IPS DF 6.9 (cell line): ENCODE results near the gene CDPF1.
A peak's percentile ranks its signal among the peaks of the same experiment; 100 is the strongest.

ENCODE experiments used
- DNase-seq: peaks from one replicate; pipeline ENCODE4 v3.0.0-alpha.2; 2013; ENCODE audit warnings: low read depth, low spot score
- H3K27ac ChIP-seq: one replicate; pipeline ENCODE4 v1.5.1; 2013; ENCODE audit warnings: low read length, control low read depth
- H3K27me3 ChIP-seq: 2 replicates; pipeline ENCODE4 v1.6.1; 2013; ENCODE audit warnings: mild to moderate bottlenecking, low read length; ENCODE audit not compliant: control insufficient read depth, insufficient read depth
- H3K36me3 ChIP-seq: 2 replicates; pipeline ENCODE4 v1.6.1; 2013; ENCODE audit warnings: low read length; ENCODE audit not compliant: control insufficient read depth, insufficient read depth
- H3K4me1 ChIP-seq: 2 replicates; pipeline ENCODE4 v1.6.1; 2013; ENCODE audit warnings: low read length; ENCODE audit not compliant: control insufficient read depth, insufficient read depth
- H3K4me3 ChIP-seq: 2 replicates; pipeline ENCODE4 v1.5.1; 2013; ENCODE audit warnings: mild to moderate bottlenecking, low read length
- H3K9me3 ChIP-seq: 2 replicates; pipeline ENCODE4 v1.6.1; 2013; ENCODE audit warnings: low read length, inconsistent platforms; ENCODE audit not compliant: control insufficient read depth, insufficient read depth
- WGBS: extraction: QIAGEN DNeasy Blood & Tissue Kit; methylation state at CpG from one replicate; pipeline ENCODE4 v1.1.7; 2013; ENCODE audit warnings: mixed read lengths, missing lambda C conversion rate; ENCODE audit not compliant: insufficient read length, insufficient coverage; 5-methylcytosine and 5-hydroxymethylcytosine counted together

Gene CDPF1, protein sequence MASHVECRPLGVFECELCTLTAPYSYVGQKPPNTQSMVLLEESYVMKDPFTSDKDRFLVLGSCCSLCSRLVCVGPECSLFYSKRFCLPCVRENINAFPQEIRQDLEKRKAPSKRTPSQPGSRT

DNA sequence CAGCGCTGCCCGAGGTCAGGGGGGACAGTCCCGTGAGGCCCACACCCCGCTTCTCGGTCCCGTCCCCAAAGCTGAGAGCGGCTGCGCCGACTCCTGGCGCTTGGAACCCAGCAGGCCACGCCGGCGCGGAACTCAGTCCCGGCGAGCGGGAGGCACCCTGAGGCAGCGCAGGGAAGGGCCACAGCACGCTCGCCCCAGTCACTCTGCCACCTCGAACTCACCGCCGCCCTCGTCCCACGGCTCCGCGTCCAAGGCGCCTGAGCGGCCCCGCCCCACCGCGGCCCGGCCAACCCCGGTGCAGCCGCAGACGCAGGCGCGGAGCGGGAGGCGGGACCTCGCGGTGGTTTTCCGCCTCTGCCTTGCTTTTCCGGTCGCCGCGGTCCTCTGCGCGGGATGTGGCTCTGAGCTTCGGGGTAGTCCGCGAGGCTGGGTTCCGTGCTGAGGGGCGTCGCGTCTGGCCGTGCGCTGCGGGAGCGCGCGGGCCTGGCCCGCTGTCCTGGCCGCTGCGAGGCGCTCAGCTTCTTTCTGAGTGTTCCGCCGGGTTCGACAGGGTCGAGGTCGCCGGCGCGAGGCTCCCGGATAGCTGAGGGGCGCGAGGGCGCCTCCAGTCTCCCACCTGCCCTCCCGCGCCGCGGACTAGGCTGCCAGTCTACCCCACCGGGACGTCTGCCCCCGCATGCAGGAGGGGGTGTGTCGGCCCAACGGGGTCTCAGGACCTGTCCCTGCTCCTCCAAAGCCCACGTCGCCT, at the start of gene CDPF1:
CDPF1 (minus strand) TSS at position 259 of the 748 bp plus-strand sequence. CDS start 2,009 bp downstream, outside the sequence.
- Histone ChIP-seq H3K36me3 (no peaks in the 10 kb centered on the region), H3K4me1 (no peaks in the 10 kb centered on the region; the same call in 1 of the 2 replicates), H3K9me3 (no peaks in the 10 kb centered on the region), H3K27ac (no peak within 1 kb of the TSS), H3K27me3 (0 out of 2 replicates have a peak, but pooled peaks cover 3% of the 10 kb centered on the region), H3K4me3 (peak within 1 kb of the TSS; percentile 55)
- DNase-seq = no peak
- WGBS = no CpG with 5 or more reads among the region's 89 CpGs

DNA sequence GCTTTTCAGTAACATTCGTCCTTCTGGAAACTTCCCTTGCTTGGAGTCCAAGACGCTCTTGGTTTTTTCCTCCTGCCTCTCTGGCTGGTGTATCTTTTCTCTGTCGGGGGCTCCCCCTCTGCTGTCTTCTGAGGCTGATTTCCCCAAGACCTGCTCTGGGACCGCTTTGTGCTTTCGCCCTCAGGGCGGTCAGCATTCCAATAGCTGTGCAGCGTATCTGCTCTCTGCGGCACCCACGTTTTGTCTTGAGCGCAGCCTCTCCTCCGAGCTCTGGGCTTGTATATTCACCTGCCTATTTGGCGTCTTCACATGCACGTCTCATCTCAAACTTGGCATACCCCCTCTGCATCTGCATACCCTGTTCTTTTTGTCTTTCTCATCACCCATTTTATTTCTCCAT, 49.0 kb upstream of the CDPF1 start:
- no peak for DNase-seq
- Histone ChIP-seq H3K4me3 (no peak overlapping the region), H3K27ac (no peak overlapping the region), H3K4me1 (no peaks in the 10 kb centered on the region), H3K9me3 (no peaks in the 10 kb centered on the region), H3K36me3 (peaks cover 13% of the 10 kb centered on the region), H3K27me3 (no peaks in the 10 kb centered on the region)
- WGBS = no CpG with 5 or more reads among the region's 13 CpGs

DNA sequence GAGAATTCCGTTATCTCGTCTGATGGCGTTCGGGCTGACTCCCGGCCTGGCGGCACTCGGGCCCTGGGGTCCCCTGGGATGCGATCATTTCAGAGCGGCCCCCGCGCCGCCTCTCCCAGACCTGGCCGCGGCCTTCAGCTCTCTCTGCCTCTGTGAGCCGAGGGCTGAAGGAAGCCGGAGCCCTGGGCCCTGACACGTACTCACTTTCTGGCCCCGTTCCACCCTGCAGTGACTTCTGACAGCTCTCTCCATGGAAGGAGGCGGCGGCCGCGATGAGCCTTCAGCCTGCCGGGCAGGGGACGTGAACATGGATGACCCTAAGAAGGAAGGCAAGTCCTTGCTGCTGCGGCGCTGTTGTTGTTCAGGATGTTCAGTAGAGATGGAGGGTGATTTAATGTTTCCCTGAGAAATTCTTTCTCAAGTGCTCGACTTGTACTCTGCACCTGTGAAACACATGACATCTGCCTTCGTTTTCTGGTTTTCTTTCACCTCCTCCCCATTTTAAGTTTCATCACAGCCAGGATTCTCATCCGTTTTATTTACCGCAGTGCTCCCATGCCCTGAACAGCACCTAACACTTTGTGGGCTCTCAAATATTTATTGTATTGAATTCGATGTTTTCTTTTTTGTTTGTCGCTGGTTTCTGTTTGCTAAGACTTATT, 47.2 kb upstream of the CDPF1 start:
- no peak for DNase-seq
- no CpG with 5 or more reads among the region's 32 CpGs for WGBS
- H3K9me3 ChIP-seq = no peaks in the 10 kb centered on the region
- no peaks in the 10 kb centered on the region for H3K27me3 ChIP-seq
- peaks cover 17% of the 10 kb centered on the region for H3K36me3 ChIP-seq
- no peak overlapping the region for H3K27ac ChIP-seq
- H3K4me3 ChIP-seq = peak overlapping the region; percentile 67
- no peaks in the 10 kb centered on the region for H3K4me1 ChIP-seq

DNA sequence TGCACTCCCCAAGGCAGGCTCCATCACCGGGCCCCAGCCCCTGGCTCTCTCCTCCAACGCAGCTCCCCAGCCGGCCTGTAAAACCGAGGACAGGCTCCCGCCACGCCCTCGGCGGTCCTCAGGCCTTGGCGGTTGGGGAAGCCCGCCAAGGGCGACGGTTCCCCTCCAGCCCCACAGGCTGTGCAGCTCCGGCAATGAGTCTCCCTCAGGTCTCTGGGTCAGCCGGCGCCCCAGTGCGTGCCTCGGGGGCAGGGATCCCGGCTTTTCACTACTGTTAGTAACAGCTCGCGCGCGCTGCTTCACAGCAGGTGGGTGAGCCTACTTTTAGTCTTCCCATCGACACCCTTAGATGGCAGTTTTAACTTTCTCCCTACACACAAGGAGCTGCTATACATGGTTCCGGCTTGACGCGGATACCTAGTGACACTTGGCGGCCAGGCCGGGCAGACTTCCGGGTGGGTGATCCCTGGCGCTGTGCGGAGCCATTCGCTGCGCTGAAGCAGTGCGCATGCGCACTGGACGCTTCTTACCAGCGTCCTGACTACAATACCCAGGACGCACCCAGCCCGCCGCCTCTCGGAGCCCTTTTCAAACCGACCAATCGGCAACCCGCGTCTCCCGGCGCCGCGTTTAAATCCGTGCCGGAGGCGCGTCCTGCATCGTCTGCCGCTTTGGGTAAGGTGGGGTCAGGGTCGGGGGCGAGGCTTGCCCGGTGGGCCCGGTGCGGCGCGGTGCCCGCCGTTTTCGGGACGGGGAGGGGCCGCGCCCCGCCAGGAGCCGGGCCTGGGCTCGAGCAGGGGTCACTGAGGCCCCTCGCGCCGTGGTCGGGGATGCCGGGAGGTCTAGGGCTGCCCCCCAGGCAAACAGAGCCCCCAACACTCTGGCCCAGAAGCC, 46.4 kb upstream of the CDPF1 start, which contains the start of gene GTSE1:
GTSE1 (plus strand) TSS at position 614 of the 894 bp plus-strand sequence. CDS start 531 bp downstream, outside the sequence.
- no peaks in the 10 kb centered on the region for H3K27me3 ChIP-seq
- no peak within 1 kb of the TSS for H3K27ac ChIP-seq
- peaks cover 17% of the 10 kb centered on the region for H3K36me3 ChIP-seq
- peak; percentile 97 for DNase-seq
- no CpG with 5 or more reads among the region's 76 CpGs for WGBS
- H3K4me1 ChIP-seq = no peaks in the 10 kb centered on the region
- H3K9me3 ChIP-seq = no peaks in the 10 kb centered on the region
- peak within 1 kb of the TSS; percentile 67 for H3K4me3 ChIP-seq

DNA sequence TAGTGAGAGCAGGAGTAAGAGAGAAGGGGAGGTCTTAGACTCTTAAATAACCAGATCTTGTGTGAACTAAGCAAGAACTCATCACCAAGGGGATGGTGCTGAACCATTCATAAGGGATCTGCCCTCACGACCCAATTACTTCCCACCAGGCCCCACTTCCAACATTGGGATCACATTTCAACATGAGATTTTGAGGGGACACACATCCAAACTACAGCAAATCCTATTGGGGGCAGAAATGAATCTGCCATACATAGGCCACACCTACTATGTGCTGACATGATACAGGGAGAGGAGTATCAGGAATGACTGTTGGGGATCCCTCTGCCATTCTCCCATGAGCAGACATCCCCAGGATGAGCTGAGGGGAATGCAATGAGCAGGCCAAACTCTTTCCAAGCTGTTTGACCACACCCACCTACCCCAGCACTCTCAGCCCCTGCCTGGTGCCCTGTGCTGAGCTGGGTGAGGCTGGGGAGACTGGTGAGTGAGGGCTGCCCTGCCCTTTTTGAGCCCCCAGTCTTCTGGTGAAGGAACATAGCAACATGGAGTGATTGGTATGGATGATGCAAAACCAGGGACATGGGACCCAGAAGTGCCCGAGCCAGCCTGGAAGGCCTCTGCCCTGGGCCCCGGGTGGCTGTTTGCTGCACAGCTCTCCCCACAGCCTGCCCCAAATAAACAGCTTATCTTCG, 45.3 kb upstream of the CDPF1 start:
- Histone ChIP-seq H3K4me1 (no peaks in the 10 kb centered on the region), H3K27ac (no peak overlapping the region), H3K27me3 (no peaks in the 10 kb centered on the region), H3K4me3 (no peak overlapping the region), H3K36me3 (peaks cover 11% of the 10 kb centered on the region), H3K9me3 (no peaks in the 10 kb centered on the region)
- DNase-seq = no peak
- no CpG with 5 or more reads among the region's 4 CpGs for WGBS

DNA sequence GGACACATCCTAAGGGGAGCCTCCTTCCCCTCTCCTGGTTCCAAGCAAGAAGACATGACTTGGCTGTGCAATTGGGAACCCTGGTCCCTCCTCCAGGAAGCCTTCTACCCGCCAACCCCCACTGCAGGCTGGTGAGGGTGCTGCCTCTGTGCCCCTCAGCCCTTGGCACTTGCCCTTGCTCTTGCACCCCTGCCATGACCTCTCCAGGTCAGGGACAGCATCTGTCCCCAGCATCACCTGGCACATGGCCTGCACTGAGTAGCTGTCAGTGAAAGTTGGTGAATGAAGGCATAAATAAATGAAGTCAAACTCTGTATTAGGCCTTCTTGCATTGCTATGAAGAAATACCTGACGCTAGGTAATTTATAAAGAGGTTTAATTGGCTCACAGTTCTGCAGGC, 44.7 kb upstream of the CDPF1 start:
- no peak overlapping the region for H3K4me3 ChIP-seq
- peaks cover 8% of the 10 kb centered on the region; the same call in 1 of the 2 replicates for H3K36me3 ChIP-seq
- no peaks in the 10 kb centered on the region for H3K9me3 ChIP-seq
- DNase-seq = no peak
- H3K27me3 ChIP-seq = no peaks in the 10 kb centered on the region
- no peak overlapping the region for H3K27ac ChIP-seq
- no peaks in the 10 kb centered on the region for H3K4me1 ChIP-seq
- WGBS = no CpG with 5 or more reads among the region's 2 CpGs

DNA sequence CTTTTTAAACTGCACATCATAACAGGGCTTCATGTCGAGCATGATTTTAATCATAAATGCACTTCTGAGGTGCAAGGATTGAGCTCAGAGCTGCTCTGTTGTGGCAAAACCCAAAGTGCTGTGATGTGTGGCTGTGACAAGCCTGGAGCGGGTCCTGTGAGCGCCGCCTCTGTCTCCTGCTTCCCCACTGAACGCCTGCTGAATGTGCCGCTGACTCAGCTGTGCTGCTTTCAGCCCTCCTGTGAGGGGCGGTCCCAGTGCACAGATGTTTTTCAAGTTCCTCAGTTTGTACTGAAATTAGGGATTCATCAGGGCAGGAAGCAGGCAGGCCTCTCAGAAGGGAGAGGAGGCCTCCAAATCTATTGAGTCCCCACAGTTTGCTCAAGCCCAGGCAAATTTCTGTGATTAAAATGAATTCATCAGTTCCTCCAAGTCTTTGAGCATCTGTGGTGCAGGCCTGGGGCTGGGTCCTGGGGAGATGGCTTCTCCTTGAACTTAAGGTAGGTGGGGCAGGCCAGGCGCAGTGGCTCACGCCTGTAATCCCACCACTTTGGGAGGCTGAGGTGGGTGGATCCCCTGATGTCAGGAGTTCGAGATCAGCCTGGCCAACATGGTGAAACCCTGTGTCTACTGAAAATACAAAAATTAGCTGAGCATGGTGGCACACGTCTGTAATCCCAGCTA, 43.6 kb upstream of the CDPF1 start:
- H3K27ac ChIP-seq = no peak overlapping the region
- H3K4me3 ChIP-seq = no peak overlapping the region
- no CpG with 5 or more reads among the region's 11 CpGs for WGBS
- H3K36me3 ChIP-seq = peaks cover 3% of the 10 kb centered on the region; the same call in 1 of the 2 replicates
- H3K9me3 ChIP-seq = no peaks in the 10 kb centered on the region
- no peaks in the 10 kb centered on the region for H3K4me1 ChIP-seq
- DNase-seq = no peak
- H3K27me3 ChIP-seq = no peaks in the 10 kb centered on the region

DNA sequence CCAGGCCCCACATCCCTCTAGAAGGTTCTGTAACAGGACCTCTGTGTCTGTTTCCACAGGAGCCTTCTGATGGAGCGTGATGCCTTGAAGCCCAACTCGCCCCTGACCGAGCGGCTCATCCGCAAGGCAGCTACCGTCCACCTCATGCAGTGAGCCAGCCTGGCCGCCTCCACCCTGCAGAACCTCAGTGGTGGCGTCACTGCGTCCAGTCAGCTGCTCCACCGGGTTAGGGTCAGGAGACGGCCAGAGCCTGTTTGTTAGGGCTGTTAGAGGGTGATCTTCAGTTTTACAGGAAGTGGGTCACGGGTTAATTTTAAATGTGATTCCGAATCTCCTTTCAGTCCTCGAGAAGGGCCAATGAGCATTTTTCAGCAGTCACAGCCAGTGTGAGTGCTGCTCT, 42.6 kb upstream of the CDPF1 start:
- Histone ChIP-seq H3K27me3 (no peaks in the 10 kb centered on the region), H3K4me3 (no peak overlapping the region), H3K9me3 (no peaks in the 10 kb centered on the region), H3K36me3 (peaks cover 3% of the 10 kb centered on the region; the same call in 1 of the 2 replicates), H3K27ac (no peak overlapping the region), H3K4me1 (no peaks in the 10 kb centered on the region)
- no peak for DNase-seq
- WGBS = no CpG with 5 or more reads among the region's 14 CpGs

DNA sequence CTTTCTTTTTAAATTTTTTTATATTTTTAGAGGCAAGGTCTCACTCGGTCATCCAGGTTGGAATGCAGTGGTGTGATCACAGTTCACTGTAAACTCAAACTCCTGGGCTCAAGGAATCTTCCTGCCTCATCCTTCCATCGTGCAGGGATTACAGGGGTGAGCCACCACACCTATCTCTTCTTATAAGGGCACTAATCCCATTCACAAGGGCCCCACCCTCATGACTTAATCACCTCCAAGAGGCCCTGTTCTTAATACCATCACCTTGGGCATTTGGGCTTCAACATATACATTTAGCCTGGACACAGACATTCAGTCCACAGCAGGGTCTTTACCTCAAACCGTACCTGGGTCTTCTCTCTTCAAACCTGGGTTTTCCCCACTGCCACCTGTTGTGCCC, 42.1 kb upstream of the CDPF1 start:
- H3K27ac ChIP-seq = no peak overlapping the region
- WGBS = no CpG with 5 or more reads among the region's 3 CpGs
- peaks cover 3% of the 10 kb centered on the region; the same call in 1 of the 2 replicates for H3K36me3 ChIP-seq
- no peaks in the 10 kb centered on the region for H3K4me1 ChIP-seq
- no peak overlapping the region for H3K4me3 ChIP-seq
- H3K9me3 ChIP-seq = no peaks in the 10 kb centered on the region
- H3K27me3 ChIP-seq = no peaks in the 10 kb centered on the region
- no peak for DNase-seq
